Uterus (tissue), 2 donors: ENCODE measurements around the gene CYSTM1.

Experiments used
- CTCF ChIP-seq, 4 experiments: fragments of 200-600 bp in 2 of 4; fragments of 450-650 bp in 2 of 4; sonication (generic) in 2 of 4; IDR thresholded peaks; one replicate each; pipeline ENCODE4 v1.5.1; 2016 to 2019; ENCODE audit warnings: antibody characterized with exemption in 4 of 4, mild to moderate bottlenecking in 2 of 4, moderate library complexity in 1 of 4
- POLR2A ChIP-seq, 2 donors: fragments of 450-650 bp; IDR thresholded peaks; one replicate each; pipeline ENCODE4 v1.6.1; 2016; ENCODE audit warnings: antibody characterized with exemption in 2 of 2, mild to moderate bottlenecking in 1 of 2, moderate library complexity in 1 of 2

DNA sequence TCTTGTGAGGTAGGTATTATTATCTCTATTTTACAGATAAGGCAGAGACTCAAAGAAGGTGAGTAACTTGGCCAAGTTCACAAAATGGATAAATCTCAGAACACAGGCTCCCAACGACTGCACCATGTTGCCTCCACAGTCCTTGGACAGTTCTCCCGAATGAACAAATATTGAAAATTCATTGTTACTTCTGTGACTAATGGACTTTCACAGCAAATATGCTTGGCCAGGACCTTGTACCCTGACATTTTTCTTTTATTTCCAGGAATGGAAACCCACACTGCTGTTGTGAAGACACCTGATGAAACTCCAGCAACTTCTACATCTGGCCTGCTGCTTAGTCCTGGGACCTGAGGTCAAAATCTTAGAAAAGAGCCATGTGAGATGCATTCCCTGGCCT lies 2.5 kb upstream of the CYSTM1 start:
- TF ChIP-seq CTCF (IDR thresholded peaks at IDR 0.05) (no peak), POLR2A (IDR thresholded peaks at IDR 0.05) (no peak)
